HG03066 (cell line): ENCODE data around the gene AGL.
"Not testable (repeated sequence)": the region's sequence is repeated elsewhere in the genome, so short reads cannot be mapped to it uniquely, and the experiment has no call there.

ENCODE experiments used
- ATAC-seq: cut with Tn5 transposase; IDR thresholded peaks from one replicate; pipeline ENCODE4 v1.9.1; 2021; ENCODE audit warnings: low read depth; ENCODE audit not compliant: unreplicated experiment

AGL gene

DNA sequence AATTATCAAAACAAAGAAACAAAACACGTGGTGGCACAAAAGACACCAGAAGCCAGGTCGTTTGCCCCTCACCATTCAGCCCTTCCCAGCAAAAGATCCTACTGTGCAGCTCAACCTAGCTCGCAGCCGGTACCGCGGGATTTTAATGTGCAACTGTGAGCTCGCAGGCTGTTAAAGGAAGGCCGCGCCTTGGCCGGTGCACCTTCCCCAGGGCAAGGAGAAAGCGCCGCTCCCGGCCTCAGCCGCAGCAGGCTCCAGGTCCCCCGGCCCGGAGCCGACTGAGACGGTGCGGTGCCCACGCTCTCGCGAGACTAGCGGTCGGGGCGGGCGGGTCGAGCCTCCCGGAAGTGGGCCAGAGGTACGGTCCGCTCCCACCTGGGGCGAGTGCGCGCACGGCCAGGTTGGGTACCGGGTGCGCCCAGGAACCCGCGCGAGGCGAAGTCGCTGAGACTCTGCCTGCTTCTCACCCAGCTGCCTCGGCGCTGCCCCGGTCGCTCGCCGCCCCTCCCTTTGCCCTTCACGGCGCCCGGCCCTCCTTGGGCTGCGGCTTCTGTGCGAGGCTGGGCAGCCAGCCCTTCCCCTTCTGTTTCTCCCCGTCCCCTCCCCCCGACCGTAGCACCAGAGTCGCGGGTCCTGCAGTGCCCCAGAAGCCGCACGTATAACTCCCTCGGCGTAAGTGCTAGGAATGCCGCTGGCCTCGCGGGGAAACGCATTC is at the start of gene AGL:
TSS of gene AGL (plus strand) at position 618 of the 715 bp plus-strand sequence. CDS start 682 bp downstream, outside the sequence.
- peak; percentile 98 for ATAC-seq

GRCh38 chr1:99801584-99801983 is 48.6 kb upstream of the AGL start:
- ATAC-seq, result no peak

- no peak for ATAC-seq
Measured at GRCh38 chr1:99806882-99807281, 43.3 kb upstream of the AGL start.

- peak; percentile 87 for ATAC-seq
Measured at GRCh38 chr1:99808391-99809115, 41.6 kb upstream of the AGL start.

GRCh38 chr1:99811075-99811474 is 39.1 kb upstream of the AGL start:
- ATAC-seq, result no peak

DNA sequence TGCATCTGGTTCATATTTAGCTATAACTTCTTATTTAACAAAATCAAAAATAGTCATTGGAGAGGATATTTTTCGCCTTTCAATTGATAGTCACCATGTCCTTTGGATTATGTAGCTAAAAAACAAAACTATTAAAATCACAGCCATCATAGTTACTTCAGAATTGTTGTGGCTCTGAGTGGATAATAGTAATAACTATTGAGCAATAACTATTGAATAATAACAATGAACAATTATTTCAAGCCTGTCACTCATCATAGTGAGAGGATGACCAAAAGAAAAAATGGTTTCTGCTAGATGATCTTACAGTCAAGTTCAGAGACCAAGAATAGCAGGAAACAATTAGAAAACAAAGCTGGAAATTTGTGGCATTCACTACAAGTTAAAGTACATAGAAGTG is 38.4 kb upstream of the AGL start:
- ATAC-seq, result no peak

- ATAC-seq, result no peak
Measured at GRCh38 chr1:99814373-99814900, 35.7 kb upstream of the AGL start.

GRCh38 chr1:99816656-99817055 is 33.5 kb upstream of the AGL start:
- no peak for ATAC-seq

- ATAC-seq, result no peak
Measured at GRCh38 chr1:99818063-99818699, 32.0 kb upstream of the AGL start.

DNA sequence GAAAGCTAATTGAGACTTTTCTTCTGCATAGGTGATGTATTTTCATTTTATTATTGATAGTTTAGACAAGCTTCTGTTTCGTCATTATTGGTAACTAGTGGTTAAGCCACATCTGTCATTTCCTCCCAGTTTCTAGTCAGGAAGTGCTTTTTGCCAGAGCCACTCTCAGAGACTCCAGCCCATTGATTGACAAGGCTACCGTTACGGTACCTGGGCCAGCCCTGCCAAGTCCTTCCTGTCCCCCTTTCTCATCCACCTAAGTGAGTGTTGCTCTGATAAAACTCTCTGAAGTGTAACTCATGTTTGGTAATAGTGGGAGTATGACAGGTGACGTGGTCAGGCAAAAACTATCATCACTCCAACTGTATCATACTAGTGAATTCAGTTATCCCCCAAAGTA is 29.6 kb upstream of the AGL start:
- peak; percentile 82 for ATAC-seq

DNA sequence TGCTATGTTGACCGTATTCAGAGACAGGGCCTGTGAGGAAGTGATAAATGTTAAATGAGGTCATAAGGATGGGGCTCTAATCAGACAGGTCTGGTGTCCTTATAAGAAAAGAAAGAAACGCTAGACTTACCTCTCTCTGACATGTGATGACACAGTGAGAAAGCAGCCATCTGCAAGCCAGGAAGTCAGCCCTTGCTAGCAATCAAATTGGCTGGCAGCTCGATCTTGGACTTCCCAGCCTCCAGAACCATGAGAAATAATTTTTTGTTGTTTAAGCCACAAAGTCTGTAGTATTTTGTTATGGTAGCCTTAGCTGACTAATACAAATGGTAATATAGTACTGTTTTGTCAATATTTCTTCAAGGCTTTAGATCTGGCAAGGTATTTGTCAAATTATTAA is 25.1 kb upstream of the AGL start:
- no peak for ATAC-seq

DNA sequence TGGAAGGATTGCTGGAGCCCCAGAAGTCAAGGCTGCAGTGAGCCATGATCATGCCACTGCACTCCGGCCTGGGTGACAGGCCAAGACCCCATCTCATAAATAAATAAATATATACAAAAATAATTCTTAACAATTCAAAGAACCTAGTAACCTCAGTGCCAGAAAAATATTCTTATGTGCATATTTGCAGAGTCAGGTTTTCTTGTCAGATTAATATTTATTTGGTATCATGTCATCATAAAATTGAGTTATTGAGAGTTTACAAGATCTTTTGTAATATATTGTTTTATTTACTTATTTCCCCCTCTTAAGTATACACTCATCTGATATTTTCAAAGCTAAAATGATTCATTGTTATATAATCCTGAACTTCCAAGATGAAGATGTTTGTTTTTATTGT is 24.5 kb upstream of the AGL start:
- ATAC-seq, result no peak

- ATAC-seq, result no peak
Measured at GRCh38 chr1:99827970-99828369, 22.2 kb upstream of the AGL start.

DNA sequence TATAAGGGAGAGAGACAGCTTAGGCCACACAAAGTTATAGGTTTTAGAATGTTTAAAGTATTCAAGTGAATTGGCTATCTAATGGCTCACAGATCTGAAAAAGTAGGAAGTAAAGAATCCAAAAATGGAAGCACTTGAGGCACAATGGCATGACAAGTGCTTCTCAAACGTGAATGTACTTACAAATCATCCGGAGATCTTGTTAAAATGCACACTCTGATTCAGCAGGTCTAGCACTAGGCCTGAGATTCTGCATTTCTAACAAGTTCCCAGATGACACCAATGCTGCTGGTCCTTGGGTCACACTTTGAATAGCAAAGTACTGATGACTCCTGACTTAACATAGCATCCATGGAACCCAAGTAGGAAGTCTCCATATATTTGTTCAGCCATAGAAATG is 20.9 kb upstream of the AGL start:
- ATAC-seq, result no peak

DNA sequence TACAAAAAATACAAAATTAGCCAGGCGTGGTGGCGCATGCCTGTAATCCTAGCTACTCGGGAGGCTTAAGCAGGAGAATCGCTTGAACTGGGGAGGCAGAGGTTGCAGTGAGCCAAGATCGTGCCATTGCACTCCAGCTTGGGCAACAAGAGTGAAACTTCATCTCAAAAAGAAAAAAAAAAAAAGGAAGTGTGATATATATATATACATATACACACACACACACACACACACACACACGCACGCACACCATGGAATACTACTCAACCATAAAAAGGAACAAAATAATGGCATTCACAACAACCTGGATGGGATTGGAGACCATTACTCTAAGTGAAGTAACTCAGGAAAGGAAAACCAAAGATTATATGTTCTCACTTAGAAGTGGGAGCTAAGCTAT is 16.2 kb upstream of the AGL start:
- not testable (repeated sequence) for ATAC-seq

GRCh38 chr1:99836171-99837103 is 13.7 kb upstream of the AGL start:
- not testable (repeated sequence) for ATAC-seq

- not testable (repeated sequence) for ATAC-seq
Measured at GRCh38 chr1:99840353-99840752, 9.8 kb upstream of the AGL start.

DNA sequence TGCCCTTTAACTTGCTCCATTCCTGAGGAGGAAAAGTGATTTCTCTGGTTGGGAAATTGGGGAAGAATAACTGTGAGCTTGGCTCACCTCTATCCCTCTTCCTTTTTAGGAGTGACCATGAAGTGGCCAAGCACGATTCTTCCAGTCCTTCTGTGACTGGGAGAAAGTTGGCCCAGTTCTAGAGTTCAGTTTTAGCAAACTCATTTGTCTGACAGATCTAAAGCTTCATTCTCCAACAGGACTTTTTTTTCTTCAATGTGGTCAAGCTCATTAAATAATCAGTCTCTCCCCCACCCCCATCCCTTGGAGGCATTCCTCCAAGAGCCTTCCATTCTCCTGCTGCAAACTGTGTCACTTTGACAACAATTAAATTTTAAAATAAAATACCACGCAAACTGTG is 6.4 kb upstream of the AGL start:
- ATAC-seq, result no peak

DNA sequence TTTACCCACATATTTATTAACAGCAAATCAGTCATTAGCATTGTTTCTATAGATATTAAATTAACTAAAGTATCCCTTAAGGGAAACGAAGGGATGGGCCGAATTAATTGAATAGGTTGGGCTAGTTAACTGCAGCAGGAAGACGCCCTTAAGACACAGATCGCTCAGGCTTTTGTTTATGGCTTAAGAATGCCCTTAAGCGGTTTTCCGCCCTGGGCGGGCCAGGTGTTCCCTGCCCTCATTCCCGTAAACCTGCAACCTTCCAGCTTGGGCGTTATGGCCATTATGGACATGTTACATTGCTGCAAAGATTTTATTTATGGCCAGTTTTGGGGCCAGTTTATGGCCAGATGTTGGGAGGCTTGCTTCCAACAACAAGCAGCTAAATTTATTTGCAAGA is 5.0 kb upstream of the AGL start:
- not testable (repeated sequence) for ATAC-seq

DNA sequence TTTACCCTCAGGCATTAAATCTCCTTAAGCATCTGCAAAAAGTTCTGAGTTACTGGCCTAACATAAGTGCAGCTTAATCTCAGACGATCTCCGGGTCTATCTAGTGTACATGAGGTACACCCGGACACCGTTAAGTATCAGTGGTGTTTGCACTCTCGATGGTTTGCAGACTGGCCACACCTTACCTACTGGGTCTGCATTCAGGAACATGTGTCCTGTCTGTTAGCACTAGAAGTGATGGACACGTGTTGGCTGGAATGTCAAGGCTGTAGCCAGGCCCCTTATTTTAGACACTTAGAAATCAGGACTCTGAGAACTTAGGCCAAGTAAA is 783 bp upstream of the AGL start:
- ATAC-seq, result peak; percentile 3
